NCI-H460 (cell line): ENCODE data around the gene CHRNA7. TPM values are rescaled to one million over a fixed set of nuclear protein-coding genes. Genes with fewer than 3 reads are reported as not detected.
"Not testable (repeated sequence)": the region's sequence is repeated elsewhere in the genome, so short reads cannot be mapped to it uniquely, and the experiment has no call there.

Experiments
- DNase-seq: peaks from one replicate; pipeline ENCODE4 v3.0.0-alpha.2; 2016; ENCODE audit warnings: low read depth; ENCODE audit errors: extremely low read depth
- small RNA-seq, 2 experiments: library from RNA; depleted of rRNA; stranded (forward); fragments of <200 nt; gene quantifications; one replicate each; pipeline ENCODE3, GENCODE V24; 2014
- total RNA-seq: library from RNA; depleted of rRNA; stranded (reverse); fragments of >200 nt; shearing (Covaris generic); gene quantifications from 2 replicates; pipeline ENCODE4 v1.2.3, GENCODE V29; 2014; rRNA removed

The CHRNA7 gene
- total RNA-seq, 1 experiment from 2014 or later: 2.9 TPM

GRCh38 chr15:32165775-32166174, 135.5 kb downstream of the CHRNA7 start:
- DNase-seq: not testable (repeated sequence)

- DNase-seq: not testable (repeated sequence)
Observed at GRCh38 chr15:32166270-32166669, 136.0 kb downstream of the CHRNA7 start.

GRCh38 chr15:32167913-32168312, 137.6 kb downstream of the CHRNA7 start:
- DNase-seq: not testable (repeated sequence)

GRCh38 chr15:32180579-32180978, 150.3 kb downstream of the CHRNA7 start:
- DNase-seq: not testable (repeated sequence)

GRCh38 chr15:32193780-32194179, 163.5 kb downstream of the CHRNA7 start:
- not testable (repeated sequence) for DNase-seq

- not testable (repeated sequence) for DNase-seq
Observed at GRCh38 chr15:32196206-32196605, 165.9 kb downstream of the CHRNA7 start.

GRCh38 chr15:32198938-32199337, 168.6 kb downstream of the CHRNA7 start:
- DNase-seq: not testable (repeated sequence)

GRCh38 chr15:32209081-32209480, 178.8 kb downstream of the CHRNA7 start:
- DNase-seq: not testable (repeated sequence)

GRCh38 chr15:32218666-32219065, 188.4 kb downstream of the CHRNA7 start:
- DNase-seq: no peak

Small RNA genes within 50 kb of the gene (small RNA-seq; reads per million reads assigned to genes)
- gene RF00019: 0 reads per million in 2 experiments

Other genes with a start within 250 kb of the CHRNA7 start
- gene OTUD7A, start 159.8 kb upstream of the CHRNA7 start, total RNA-seq: 0.03 and 0.05 TPM in 2 replicates